Right cardiac atrium (tissue), 5 donors: ENCODE measurements around the gene CSF1R. TPM values are rescaled to one million over a fixed set of nuclear protein-coding genes. Genes with fewer than 3 reads are reported as not detected.
"Not testable (repeated sequence)": the region's sequence is repeated elsewhere in the genome, so short reads cannot be mapped to it uniquely, and the experiment has no call there.

ENCODE experiments used
- ATAC-seq, 2 donors: fragments of 200-7000 bp; cut with Tn5 transposase; one replicate each; pipeline versions ENCODE4 v1.8.0 to v1.9.1; 2020; ENCODE audit warnings: moderate library complexity in 2 of 2, mild to moderate bottlenecking in 1 of 2
- DNase-seq, 3 donors: peaks; one replicate each; pipeline ENCODE4 v3.0.0-alpha.2; 2020
- H3K27ac ChIP-seq: one replicate; pipeline ENCODE4 v1.5.1; 2013; ENCODE audit warnings: mild to moderate bottlenecking, low read length, control low read depth, moderate library complexity
- H3K27me3 ChIP-seq: one replicate; pipeline ENCODE4 v1.6.1; 2013; ENCODE audit not compliant: control insufficient read depth, insufficient read depth
- H3K4me1 ChIP-seq: one replicate; pipeline ENCODE4 v1.6.1; 2013; ENCODE audit warnings: low read length; ENCODE audit not compliant: control insufficient read depth, insufficient read depth
- H3K4me3 ChIP-seq: one replicate; pipeline ENCODE4 v1.5.1; 2013; ENCODE audit warnings: low read length, control low read depth
- H3K9me3 ChIP-seq: one replicate; pipeline ENCODE4 v1.6.1; 2013; ENCODE audit warnings: low read length; ENCODE audit not compliant: control insufficient read depth
- WGBS: extraction: QIAGEN DNeasy Blood & Tissue Kit; methylation state at CpG from one replicate; pipeline ENCODE4 v1.1.7; 2013; 5-methylcytosine and 5-hydroxymethylcytosine counted together
- intact Hi-C, 4 donors: fragments of 100-400 bp; cut with DNase I; formaldehyde crosslinking; loops; one replicate each; pipeline versions ENCODE4 v1.11.0 to v1.14.0; 2022 to 2023
- polyA plus RNA-seq: library from polyadenylated mRNA; stranded (reverse); fragments of 200-250 nt; gene quantifications from one replicate; pipeline ENCODE4 v1.2.3, GENCODE V29; 2013
- total RNA-seq, 4 donors: library from RNA; stranded (reverse); fragmentation: NEBNext Ultra II Directional; extraction: Animal tissue kit (Norgen Biotek cat#: 25700); gene quantifications; one replicate each; pipeline ENCODE4 v1.2.1, GENCODE V29; 2021
- donor health status: healthy with polysubstance abuse.
- donor health status: DM: no; HTN: yes; CAD: no.
- donor health status: DM: no; HTN: no; CAD: no.
- donor health status: DM: no; HTN: yes; CAD: no; lungs with severe emphysema.
- donor health status: DM: yes; HTN: yes; CAD: no.

CSF1R gene
- total and polyA plus RNA-seq, 5 donors, result 4.5 to 31.6 (median 24.0) TPM

GRCh38 chr5:150052226-150052955 lies 34.0 kb downstream of the CSF1R start:
- DNase-seq, result no peak
- no peak for ATAC-seq
- no peak overlapping the region for H3K27ac ChIP-seq

GRCh38 chr5:150051657-150052195 lies 34.6 kb downstream of the CSF1R start:
- intact Hi-C loops, result loop anchor here in 1 of 4 donors (10.0 kb wide), 1 partner anchor 183 kb away; no protein-coding TSS in a partner anchor
- no peaks in the 10 kb centered on the region for H3K27me3 ChIP-seq
- 88% methylated on average over 18 of the region's 18 CpGs for WGBS
- no peak overlapping the region for H3K4me3 ChIP-seq
- ATAC-seq (no peak), DNase-seq (no peak)
- no peaks in the 10 kb centered on the region for H3K4me1 ChIP-seq
- H3K27ac ChIP-seq, result no peak overlapping the region
- H3K9me3 ChIP-seq, result no peaks in the 10 kb centered on the region

More at GRCh38 chr5:150052226-150052955, 34.0 kb downstream of the CSF1R start:
- WGBS, result 60% methylated on average over 6 of the region's 6 CpGs
- intact Hi-C loops, result loop anchor here in 1 of 4 donors (10.0 kb wide), 1 partner anchor 182 kb away; no protein-coding TSS in a partner anchor
- H3K4me1 ChIP-seq, result no peaks in the 10 kb centered on the region
- no peaks in the 10 kb centered on the region for H3K9me3 ChIP-seq
- no peaks in the 10 kb centered on the region for H3K27me3 ChIP-seq
- no peak overlapping the region for H3K4me3 ChIP-seq

- intact Hi-C loops, result loop anchor here in 1 of 4 donors (10.0 kb wide), 1 partner anchor 185 kb away; no protein-coding TSS in a partner anchor
- ATAC-seq, H3K9me3 ChIP-seq, H3K27ac ChIP-seq, H3K27me3 ChIP-seq, DNase-seq, H3K4me1 ChIP-seq, H3K4me3 ChIP-seq: not testable (repeated sequence)
- WGBS, result 91% methylated on average over 14 of the region's 14 CpGs
Measured at GRCh38 chr5:150050172-150050811, 36.1 kb downstream of the CSF1R start.

GRCh38 chr5:150046031-150046430 lies 40.3 kb downstream of the CSF1R start:
- H3K4me1 ChIP-seq, result peaks cover 9% of the 10 kb centered on the region
- DNase-seq (no peak), ATAC-seq (no peak)
- H3K4me3 ChIP-seq, result no peak overlapping the region
- 94% methylated on average over 6 of the region's 6 CpGs for WGBS
- H3K27ac ChIP-seq, result no peak overlapping the region
- H3K9me3 ChIP-seq, result no peaks in the 10 kb centered on the region
- intact Hi-C loops, result no loop called here
- H3K27me3 ChIP-seq, result no peaks in the 10 kb centered on the region

- H3K4me3 ChIP-seq, result no peak overlapping the region
- no peak overlapping the region for H3K27ac ChIP-seq
- DNase-seq (no peak), ATAC-seq (no peak)
- WGBS, result 83% methylated on average over 6 of the region's 6 CpGs
- no peaks in the 10 kb centered on the region for H3K27me3 ChIP-seq
- H3K9me3 ChIP-seq, result no peaks in the 10 kb centered on the region
- H3K4me1 ChIP-seq, result peaks cover 9% of the 10 kb centered on the region
- intact Hi-C loops, result no loop called here
Measured at GRCh38 chr5:150045549-150045948, 40.8 kb downstream of the CSF1R start.

GRCh38 chr5:150044712-150045111 lies 41.6 kb downstream of the CSF1R start:
- WGBS, result 48% methylated on average over 7 of the region's 7 CpGs
- H3K9me3 ChIP-seq, result no peaks in the 10 kb centered on the region
- no peak overlapping the region for H3K4me3 ChIP-seq
- ATAC-seq, result peak; percentile 25 to 30
- no peak for DNase-seq
- intact Hi-C loops, result no loop called here
- H3K27me3 ChIP-seq, result no peaks in the 10 kb centered on the region
- peaks cover 9% of the 10 kb centered on the region for H3K4me1 ChIP-seq
- H3K27ac ChIP-seq, result no peak overlapping the region

- intact Hi-C loops, result no loop called here
- no peak for DNase-seq
- Histone ChIP-seq H3K4me3 (no peak overlapping the region), H3K4me1 (peaks cover 9% of the 10 kb centered on the region), H3K27me3 (no peaks in the 10 kb centered on the region), H3K9me3 (no peaks in the 10 kb centered on the region), H3K27ac (no peak overlapping the region)
- peak in 1 of 2 donors; percentile 39 for ATAC-seq
Measured at GRCh38 chr5:150044329-150044681, 42.0 kb downstream of the CSF1R start.

GRCh38 chr5:150043657-150044328 lies 42.6 kb downstream of the CSF1R start:
- Histone ChIP-seq H3K4me1 (peaks cover 9% of the 10 kb centered on the region), H3K27me3 (no peaks in the 10 kb centered on the region), H3K27ac (no peak overlapping the region), H3K4me3 (no peak overlapping the region), H3K9me3 (no peaks in the 10 kb centered on the region)
- intact Hi-C loops, result no loop called here
- peak; percentile 34 to 43 for ATAC-seq
- WGBS, result 52% methylated on average over 4 of the region's 4 CpGs
- DNase-seq, result no peak

GRCh38 chr5:150042459-150042858 lies 43.9 kb downstream of the CSF1R start:
- H3K27ac ChIP-seq, result no peak overlapping the region
- H3K9me3 ChIP-seq, result no peaks in the 10 kb centered on the region
- DNase-seq (no peak), ATAC-seq (peak in 1 of 2 donors; percentile 20)
- H3K4me3 ChIP-seq, result no peak overlapping the region
- intact Hi-C loops, result no loop called here
- H3K27me3 ChIP-seq, result no peaks in the 10 kb centered on the region
- 77% methylated on average over 3 of the region's 3 CpGs for WGBS
- peaks cover 9% of the 10 kb centered on the region for H3K4me1 ChIP-seq

GRCh38 chr5:150038547-150038946 lies 47.8 kb downstream of the CSF1R start:
- ATAC-seq (no peak), DNase-seq (no peak)
- intact Hi-C loops, result loop anchor here in 1 of 4 donors (10.0 kb wide), 1 partner anchor 186 kb away; no protein-coding TSS in a partner anchor
- Histone ChIP-seq H3K27ac (no peak overlapping the region), H3K4me1 (no peaks in the 10 kb centered on the region), H3K27me3 (no peaks in the 10 kb centered on the region), H3K4me3 (no peak overlapping the region), H3K9me3 (no peaks in the 10 kb centered on the region)
- WGBS, result 79% methylated on average over 2 of the region's 2 CpGs

- DNase-seq (peak; percentile 64 to 69 (median 69)), ATAC-seq (peak; percentile 87 to 88)
- 43% methylated on average over 9 of the region's 9 CpGs for WGBS
- no peaks in the 10 kb centered on the region for H3K4me1 ChIP-seq
- intact Hi-C loops, result loop anchor here in 1 of 4 donors (10.0 kb wide), 1 partner anchor 188 kb away; no protein-coding TSS in a partner anchor
- no peak overlapping the region for H3K4me3 ChIP-seq
- no peak overlapping the region for H3K27ac ChIP-seq
- H3K9me3 ChIP-seq, result no peaks in the 10 kb centered on the region
- no peaks in the 10 kb centered on the region for H3K27me3 ChIP-seq
Measured at GRCh38 chr5:150036513-150036912, 49.8 kb downstream of the CSF1R start.
